IPS-15b (cell line): ENCODE measurements around the gene ZBTB25.
"Not testable (repeated sequence)": the region's sequence is repeated elsewhere in the genome, so short reads cannot be mapped to it uniquely, and the experiment has no call there.

Source experiments
- H3K27me3 ChIP-seq: one replicate; pipeline ENCODE4 v1.6.1; 2013; ENCODE audit warnings: low read length; ENCODE audit not compliant: control insufficient read depth, insufficient read depth
- H3K36me3 ChIP-seq: one replicate; pipeline ENCODE4 v1.6.1; 2013; ENCODE audit warnings: low read length; ENCODE audit not compliant: control insufficient read depth, insufficient read depth
- H3K4me1 ChIP-seq: one replicate; pipeline ENCODE4 v1.6.1; 2013; ENCODE audit warnings: mild to moderate bottlenecking, low read length; ENCODE audit not compliant: control insufficient read depth, insufficient read depth
- H3K4me3 ChIP-seq: one replicate; pipeline ENCODE4 v1.5.1; 2013; ENCODE audit warnings: low read depth, low read length
- H3K9ac ChIP-seq: one replicate; pipeline ENCODE4 v1.6.1; 2013; ENCODE audit warnings: low read depth, mild to moderate bottlenecking, low read length
- H3K9me3 ChIP-seq: one replicate; pipeline ENCODE4 v1.6.1; 2013; ENCODE audit warnings: mild to moderate bottlenecking, low read length; ENCODE audit not compliant: control insufficient read depth, insufficient read depth

The ZBTB25 gene

GRCh38 chr14:64536488-64537245 lies 33.0 kb upstream of the ZBTB25 start:
- no peak overlapping the region for H3K4me3 ChIP-seq
- H3K9ac ChIP-seq, result no peak overlapping the region
- H3K9me3 ChIP-seq, result peaks cover 4% of the 10 kb centered on the region
- peaks cover 6% of the 10 kb centered on the region for H3K36me3 ChIP-seq
- no peaks in the 10 kb centered on the region for H3K4me1 ChIP-seq
- H3K27me3 ChIP-seq, result no peaks in the 10 kb centered on the region

- no peak overlapping the region for H3K9ac ChIP-seq
- no peaks in the 10 kb centered on the region for H3K4me1 ChIP-seq
- no peak overlapping the region for H3K4me3 ChIP-seq
- no peaks in the 10 kb centered on the region for H3K9me3 ChIP-seq
- H3K27me3 ChIP-seq, result no peaks in the 10 kb centered on the region
- H3K36me3 ChIP-seq, result no peaks in the 10 kb centered on the region
Observed at GRCh38 chr14:64531567-64531966, 27.9 kb upstream of the ZBTB25 start.

GRCh38 chr14:64525354-64525753 lies 21.7 kb upstream of the ZBTB25 start:
- Histone ChIP-seq H3K9me3 (no peaks in the 10 kb centered on the region), H3K36me3 (no peaks in the 10 kb centered on the region)

GRCh38 chr14:64522591-64523355 lies 19.1 kb upstream of the ZBTB25 start:
- Histone ChIP-seq H3K27me3 (no peaks in the 10 kb centered on the region), H3K9me3 (no peaks in the 10 kb centered on the region), H3K36me3 (no peaks in the 10 kb centered on the region), H3K9ac (no peak overlapping the region), H3K4me1 (no peaks in the 10 kb centered on the region), H3K4me3 (no peak overlapping the region)

More at GRCh38 chr14:64525354-64525753, 21.7 kb upstream of the ZBTB25 start:
- Histone ChIP-seq H3K9ac (no peak overlapping the region), H3K27me3 (no peaks in the 10 kb centered on the region), H3K4me3 (no peak overlapping the region), H3K4me1 (no peaks in the 10 kb centered on the region)

GRCh38 chr14:64520699-64521098 lies 17.1 kb upstream of the ZBTB25 start:
- Histone ChIP-seq H3K36me3 (no peaks in the 10 kb centered on the region), H3K4me1 (no peaks in the 10 kb centered on the region), H3K4me3 (no peak overlapping the region), H3K9ac (no peak overlapping the region), H3K9me3 (no peaks in the 10 kb centered on the region), H3K27me3 (no peaks in the 10 kb centered on the region)

GRCh38 chr14:64518229-64518628 lies 14.6 kb upstream of the ZBTB25 start:
- H3K9ac ChIP-seq, result no peak overlapping the region
- no peak overlapping the region for H3K4me3 ChIP-seq
- no peaks in the 10 kb centered on the region for H3K36me3 ChIP-seq
- H3K9me3 ChIP-seq, result no peaks in the 10 kb centered on the region
- H3K4me1 ChIP-seq, result no peaks in the 10 kb centered on the region
- H3K27me3 ChIP-seq, result no peaks in the 10 kb centered on the region

- H3K27me3 ChIP-seq, H3K4me1 ChIP-seq, H3K4me3 ChIP-seq, H3K36me3 ChIP-seq, H3K9me3 ChIP-seq, H3K9ac ChIP-seq: not testable (repeated sequence)
Observed at GRCh38 chr14:64517667-64518066, 14.0 kb upstream of the ZBTB25 start.

GRCh38 chr14:64516969-64517368 lies 13.3 kb upstream of the ZBTB25 start:
- Histone ChIP-seq H3K9ac (no peak overlapping the region), H3K27me3 (no peaks in the 10 kb centered on the region), H3K4me1 (no peaks in the 10 kb centered on the region), H3K4me3 (no peak overlapping the region), H3K9me3 (no peaks in the 10 kb centered on the region), H3K36me3 (no peaks in the 10 kb centered on the region)

- H3K36me3 ChIP-seq, result no peaks in the 10 kb centered on the region
- no peak overlapping the region for H3K4me3 ChIP-seq
- H3K4me1 ChIP-seq, result no peaks in the 10 kb centered on the region
Observed at GRCh38 chr14:64515053-64515452, 11.4 kb upstream of the ZBTB25 start.

GRCh38 chr14:64513271-64513670 lies 9.6 kb upstream of the ZBTB25 start:
- Histone ChIP-seq H3K9ac (no peak overlapping the region), H3K27me3 (no peaks in the 10 kb centered on the region), H3K4me3 (no peak overlapping the region), H3K9me3 (no peaks in the 10 kb centered on the region), H3K36me3 (no peaks in the 10 kb centered on the region), H3K4me1 (peaks cover 3% of the 10 kb centered on the region)

More at GRCh38 chr14:64515053-64515452, 11.4 kb upstream of the ZBTB25 start:
- Histone ChIP-seq H3K27me3 (no peaks in the 10 kb centered on the region), H3K9ac (no peak overlapping the region), H3K9me3 (no peaks in the 10 kb centered on the region)

GRCh38 chr14:64510825-64511671 lies 7.4 kb upstream of the ZBTB25 start:
- no peaks in the 10 kb centered on the region for H3K36me3 ChIP-seq
- no peaks in the 10 kb centered on the region for H3K9me3 ChIP-seq
- no peak overlapping the region for H3K9ac ChIP-seq
- H3K27me3 ChIP-seq, result no peaks in the 10 kb centered on the region
- H3K4me3 ChIP-seq, result no peak overlapping the region
- H3K4me1 ChIP-seq, result peaks cover 3% of the 10 kb centered on the region
